ENCODE results near the gene ERMP1.

ERMP1 gene

DNA sequence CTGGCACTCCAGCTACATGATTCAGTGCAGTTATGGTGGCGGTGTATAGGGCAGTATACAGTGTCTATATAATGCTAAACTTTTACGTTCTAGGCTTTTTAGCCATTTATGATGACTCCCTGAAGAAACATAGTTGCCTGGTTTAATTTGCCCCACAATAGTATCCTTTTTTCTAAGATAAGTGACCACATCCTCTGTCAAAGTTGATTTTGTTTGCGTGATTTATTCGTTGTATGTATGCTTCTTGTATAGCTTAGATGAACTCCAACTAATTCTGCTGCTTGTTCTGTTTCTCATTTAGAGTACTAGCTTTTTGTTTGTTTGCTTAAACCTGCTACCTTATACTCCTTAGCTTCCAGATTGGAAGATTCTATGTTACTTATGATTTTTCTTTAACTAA, 83.6 kb downstream of the ERMP1 start:
- TF ChIP-seq, protein P1, sequence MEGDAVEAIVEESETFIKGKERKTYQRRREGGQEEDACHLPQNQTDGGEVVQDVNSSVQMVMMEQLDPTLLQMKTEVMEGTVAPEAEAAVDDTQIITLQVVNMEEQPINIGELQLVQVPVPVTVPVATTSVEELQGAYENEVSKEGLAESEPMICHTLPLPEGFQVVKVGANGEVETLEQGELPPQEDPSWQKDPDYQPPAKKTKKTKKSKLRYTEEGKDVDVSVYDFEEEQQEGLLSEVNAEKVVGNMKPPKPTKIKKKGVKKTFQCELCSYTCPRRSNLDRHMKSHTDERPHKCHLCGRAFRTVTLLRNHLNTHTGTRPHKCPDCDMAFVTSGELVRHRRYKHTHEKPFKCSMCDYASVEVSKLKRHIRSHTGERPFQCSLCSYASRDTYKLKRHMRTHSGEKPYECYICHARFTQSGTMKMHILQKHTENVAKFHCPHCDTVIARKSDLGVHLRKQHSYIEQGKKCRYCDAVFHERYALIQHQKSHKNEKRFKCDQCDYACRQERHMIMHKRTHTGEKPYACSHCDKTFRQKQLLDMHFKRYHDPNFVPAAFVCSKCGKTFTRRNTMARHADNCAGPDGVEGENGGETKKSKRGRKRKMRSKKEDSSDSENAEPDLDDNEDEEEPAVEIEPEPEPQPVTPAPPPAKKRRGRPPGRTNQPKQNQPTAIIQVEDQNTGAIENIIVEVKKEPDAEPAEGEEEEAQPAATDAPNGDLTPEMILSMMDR (IDR thresholded peaks at IDR 0.05; ENCODE audit: low read length, missing control alignments): no peak
- DNase-seq (ENCODE audit: low read depth): no peak
- no peak overlapping the region for H3K4me3 ChIP-seq (replicated peaks; ENCODE audit: low read depth, low read length)

DNA sequence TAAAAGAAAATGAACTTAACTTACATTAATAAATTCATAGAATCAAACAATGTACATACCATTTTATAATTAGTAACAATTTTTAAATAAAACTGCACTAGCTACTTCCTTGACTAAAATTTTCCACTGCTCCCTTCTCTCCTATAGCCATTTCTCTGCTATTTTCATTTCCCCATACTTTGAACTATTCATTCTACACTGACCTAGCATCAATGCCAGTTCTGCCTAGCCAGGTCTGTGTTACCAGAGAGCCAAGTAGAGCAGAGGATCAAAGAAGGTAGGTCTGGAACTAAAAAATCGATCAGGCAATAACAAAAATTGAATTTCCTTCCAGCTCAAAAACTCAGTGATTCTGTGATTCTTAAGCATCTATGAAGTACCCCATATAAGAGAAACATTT, 84.5 kb downstream of the ERMP1 start:
- TF ChIP-seq, protein P1 (IDR thresholded peaks at IDR 0.05; ENCODE audit: low read length, missing control alignments): no peak
- H3K4me3 ChIP-seq (replicated peaks; ENCODE audit: low read depth, low read length): no peak overlapping the region
- DNase-seq (ENCODE audit: low read depth): no peak

DNA sequence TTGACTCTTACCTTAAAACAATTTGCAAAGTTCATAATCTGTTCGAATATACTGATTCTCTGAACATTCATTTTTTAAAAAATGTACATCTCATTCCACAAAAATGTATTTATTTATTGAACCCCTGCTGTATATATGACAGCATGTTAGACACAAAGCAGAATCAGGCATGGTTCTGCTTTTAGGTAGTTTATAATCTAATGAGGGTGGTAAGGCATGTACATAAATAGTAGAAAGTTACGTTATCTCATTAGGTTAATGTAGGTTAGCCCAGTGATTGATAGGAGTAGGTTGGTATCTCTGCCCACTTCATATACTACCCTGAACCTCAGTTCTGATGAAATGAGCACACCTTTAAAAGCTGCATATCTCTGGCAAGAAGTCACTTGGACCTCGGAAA, 89.8 kb downstream of the ERMP1 start:
- TF ChIP-seq, protein P1 (IDR thresholded peaks at IDR 0.05; ENCODE audit: low read length, missing control alignments): no peak
- H3K4me3 ChIP-seq (replicated peaks; ENCODE audit: low read depth, low read length): no peak overlapping the region

GRCh38 chr9:5736563-5737346, 96.2 kb downstream of the ERMP1 start:
- TF ChIP-seq, protein P1 (IDR thresholded peaks at IDR 0.05; ENCODE audit: low read length, missing control alignments): no peak
- no peak for DNase-seq (ENCODE audit: low read depth)
- H3K4me3 ChIP-seq (replicated peaks; ENCODE audit: low read depth, low read length): no peak overlapping the region

More for the DNA sequence above, 89.8 kb downstream of the ERMP1 start:
- no peak for DNase-seq (ENCODE audit: low read depth)

DNA sequence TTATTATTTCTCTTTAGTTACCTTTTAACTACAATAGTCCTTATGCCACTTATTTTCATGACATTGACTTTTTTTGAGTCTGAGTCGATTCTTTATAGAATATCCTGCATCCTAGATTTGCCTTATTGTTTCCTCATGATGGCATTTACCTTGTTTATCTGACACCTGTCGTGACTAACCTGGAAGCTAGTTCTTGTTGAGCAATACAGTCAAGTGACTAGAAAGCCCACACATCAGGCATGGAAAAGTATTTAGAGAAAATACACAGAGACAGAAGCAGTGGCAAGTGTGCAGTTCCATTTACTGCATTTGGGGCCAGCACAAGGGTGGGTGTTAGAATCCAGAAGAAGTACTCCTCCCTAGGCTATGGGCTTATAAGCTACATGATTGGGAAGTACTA, 97.8 kb downstream of the ERMP1 start:
- DNase-seq (ENCODE audit: low read depth): no peak
- TF ChIP-seq, protein P1 (IDR thresholded peaks at IDR 0.05; ENCODE audit: low read length, missing control alignments): no peak
- H3K4me3 ChIP-seq (replicated peaks; ENCODE audit: low read depth, low read length): no peak overlapping the region

Data from fibroblast of pulmonary artery (primary cell).